MV-4-11 (cell line): Measurements from ENCODE around the gene NHLRC2.
A peak's percentile ranks its signal among the peaks of the same experiment; 100 is the strongest.

Experiments used
- DNase-seq: peaks from one replicate; lab custom pipeline; 2025; lab: John Stamatoyannopoulos, UW

The NHLRC2 gene

DNA sequence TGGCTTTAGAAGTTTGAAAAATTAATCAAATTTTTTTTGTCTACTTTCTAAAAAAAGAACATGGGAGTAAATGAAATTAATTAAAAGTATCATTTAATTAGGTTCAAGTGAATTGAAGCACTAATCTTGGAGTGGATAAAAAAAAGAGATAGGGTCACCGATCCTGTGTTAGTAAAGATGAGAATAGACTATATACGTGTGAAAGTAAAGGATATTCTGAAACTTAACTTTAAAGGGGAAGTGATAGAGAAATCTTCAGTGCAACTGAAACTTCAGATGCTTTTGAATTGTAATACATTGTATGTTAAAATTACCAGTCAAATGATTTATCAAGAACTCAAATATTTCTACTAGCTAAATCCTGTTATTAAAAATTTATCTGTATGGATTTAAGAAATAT is 4.8 kb downstream of the NHLRC2 start:
- peak; percentile 31 for DNase-seq

DNA sequence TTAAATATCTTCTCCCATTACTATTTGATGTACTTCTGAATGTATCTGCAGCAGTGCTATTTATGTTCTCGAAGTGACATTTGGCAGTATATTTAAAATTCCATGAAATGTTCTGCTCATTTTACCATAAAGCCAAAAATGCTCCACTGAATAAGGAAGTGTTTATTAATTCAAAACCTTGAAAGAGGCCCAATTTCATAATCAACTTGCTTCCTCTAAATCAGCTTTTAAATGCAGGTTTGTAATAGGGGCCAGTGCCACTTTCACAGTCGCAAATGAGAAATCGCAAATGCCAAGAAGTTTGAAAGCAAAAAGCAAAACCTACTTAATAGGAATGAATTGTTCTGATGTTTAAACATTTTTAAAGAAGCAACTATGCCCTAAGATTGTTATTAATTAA is 11.4 kb downstream of the NHLRC2 start:
- peak; percentile 51 for DNase-seq

DNA sequence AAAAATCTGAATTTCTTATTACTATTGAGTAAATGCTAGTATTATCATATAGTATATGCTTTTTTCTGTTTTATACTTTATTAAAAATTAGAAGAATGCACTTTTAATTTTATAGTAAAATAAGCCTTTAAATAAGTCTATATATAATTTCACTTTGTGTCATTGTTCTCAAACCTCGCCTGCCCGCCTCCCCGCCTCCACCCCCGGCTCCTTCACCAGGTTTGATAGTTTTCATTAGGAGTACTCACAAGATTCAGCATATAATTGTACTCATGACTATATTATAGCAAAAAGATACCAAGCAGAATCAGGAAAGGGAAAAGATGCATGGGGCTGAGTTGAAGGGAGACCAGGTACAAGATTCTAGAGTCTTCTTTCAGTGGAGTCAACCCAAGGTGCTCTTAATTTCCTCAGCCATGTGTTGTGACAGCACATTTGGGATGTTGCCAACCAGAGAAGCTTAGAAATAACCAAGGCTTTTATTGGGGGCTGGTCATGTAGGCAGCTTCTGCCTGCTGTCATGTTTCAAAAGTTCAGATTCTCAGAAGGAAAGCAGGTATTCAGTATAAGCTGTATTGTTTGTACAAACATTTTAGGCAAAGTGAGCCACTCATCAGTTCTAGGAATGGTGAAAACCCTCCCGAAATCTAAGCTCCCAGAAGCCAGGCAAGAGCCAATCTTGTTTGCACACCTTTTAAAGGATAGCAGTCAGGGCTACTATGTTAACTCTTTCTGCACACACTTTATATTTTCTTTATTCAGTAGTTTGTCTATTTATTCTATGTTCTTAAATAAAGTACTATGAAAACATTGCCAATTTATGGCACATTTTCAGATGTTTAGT is 12.3 kb downstream of the NHLRC2 start:
- DNase-seq = no peak

DNA sequence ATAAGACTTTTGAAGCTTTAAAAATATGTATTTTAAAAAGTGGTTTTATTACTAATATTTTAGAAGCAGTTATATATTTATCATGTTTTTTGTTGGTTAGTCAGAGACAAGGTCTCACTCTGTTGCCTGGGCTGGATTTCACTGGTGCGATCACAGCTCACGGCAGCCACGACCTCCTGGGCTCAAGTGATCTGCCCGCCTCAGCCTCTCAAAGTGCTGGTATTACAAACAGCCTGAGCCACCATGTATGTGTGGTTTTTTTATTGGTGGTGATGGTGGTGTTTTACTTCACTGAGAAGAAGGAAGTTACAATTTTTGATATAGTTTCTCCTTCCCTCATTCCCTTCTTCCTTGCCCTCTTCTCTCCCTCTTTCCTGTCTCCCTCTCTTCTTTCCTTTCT is 13.4 kb downstream of the NHLRC2 start:
- DNase-seq = peak; percentile 49

DNA sequence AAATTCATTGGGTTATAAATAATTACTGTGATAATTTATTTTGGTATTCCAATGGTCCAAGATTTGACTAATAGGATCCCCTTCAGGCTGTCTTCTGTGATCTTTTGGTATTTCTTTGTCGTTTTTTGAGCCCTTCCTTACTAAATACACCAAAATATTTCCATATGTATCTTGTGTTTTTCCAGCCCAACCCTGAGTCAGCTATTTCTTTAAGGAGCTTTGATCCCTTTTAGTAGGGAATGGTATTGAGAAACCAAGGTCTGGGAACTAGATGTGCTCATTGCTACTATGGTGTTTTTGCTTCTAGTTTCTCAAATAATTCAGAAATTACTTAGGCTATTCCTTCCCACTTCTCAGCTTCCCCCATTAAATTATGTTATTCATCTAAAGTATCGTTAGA is 15.3 kb downstream of the NHLRC2 start:
- DNase-seq = no peak

DNA sequence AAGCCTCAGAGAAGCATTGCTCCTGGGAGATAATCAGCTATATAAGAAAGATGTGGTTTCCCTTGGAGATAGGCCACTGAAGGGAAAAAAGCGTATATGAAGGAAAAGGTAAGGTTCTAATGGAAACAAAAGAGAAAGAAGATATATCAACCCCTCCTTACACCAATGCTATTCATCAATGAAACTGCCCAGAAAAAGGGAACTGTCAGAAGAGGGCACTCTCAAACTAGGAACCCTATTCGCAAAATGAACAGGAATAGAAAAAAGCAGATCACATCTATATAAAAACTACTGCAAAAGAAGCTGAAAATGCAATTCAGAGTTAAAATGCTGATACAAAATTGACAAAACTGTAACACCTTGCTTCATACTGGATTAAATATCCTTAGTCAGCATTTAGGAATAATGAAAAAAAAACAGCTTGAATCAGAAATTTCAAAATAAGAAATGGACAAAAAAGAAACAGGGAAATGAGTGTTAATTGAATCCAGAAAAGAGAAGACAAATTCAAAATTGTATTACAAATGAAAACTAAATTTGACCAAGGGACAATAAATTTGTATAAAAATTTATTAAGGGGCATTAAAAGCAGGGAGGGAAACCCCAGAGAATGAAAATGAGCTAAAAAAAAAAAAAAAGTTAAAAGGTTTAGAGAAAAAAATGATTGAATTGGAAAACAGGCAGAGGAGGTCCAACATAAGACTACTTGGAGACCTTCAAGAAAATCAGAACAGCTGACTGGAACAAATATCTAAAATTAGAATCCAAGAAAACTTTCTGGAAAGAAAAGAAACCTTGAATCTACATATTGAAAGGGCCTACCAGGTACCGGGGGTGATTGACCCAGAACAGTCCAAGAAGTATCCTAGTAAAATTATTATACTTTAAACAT is 17.9 kb downstream of the NHLRC2 start:
- DNase-seq = peak; percentile 42

DNA sequence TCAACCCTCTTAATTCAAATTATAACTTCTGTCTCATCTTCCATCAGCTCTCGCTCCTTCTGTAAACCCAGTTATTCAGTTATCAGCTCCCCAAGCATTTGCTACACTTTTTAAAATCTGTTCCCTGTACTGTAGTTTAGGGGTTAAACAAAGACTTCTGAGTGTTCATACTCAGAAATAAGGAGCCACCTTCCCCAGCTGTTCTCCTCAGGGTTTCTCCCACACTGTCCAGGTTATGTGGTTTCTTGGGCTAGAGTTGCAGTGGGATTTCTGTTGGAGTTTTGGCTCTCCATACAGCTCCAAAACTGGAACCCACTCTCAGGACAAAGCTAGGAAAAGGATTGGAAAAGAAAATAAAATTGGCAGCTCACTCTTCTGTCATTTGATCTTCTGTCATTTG is 20.8 kb downstream of the NHLRC2 start:
- no peak for DNase-seq

DNA sequence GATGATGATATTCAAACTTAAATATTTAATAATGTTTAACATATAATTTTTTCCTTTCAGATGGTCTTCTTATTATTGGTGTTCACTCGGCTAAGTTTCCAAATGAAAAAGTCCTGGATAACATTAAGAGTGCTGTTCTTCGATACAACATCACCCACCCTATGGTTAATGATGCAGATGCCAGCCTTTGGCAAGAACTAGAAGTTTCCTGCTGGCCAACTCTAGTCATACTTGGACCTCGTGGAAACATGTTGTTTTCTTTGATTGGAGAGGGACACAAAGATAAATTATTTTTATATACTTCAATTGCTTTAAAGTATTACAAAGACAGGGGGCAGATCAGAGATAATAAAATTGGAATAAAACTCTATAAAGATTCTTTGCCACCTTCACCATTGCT is 22.0 kb downstream of the NHLRC2 start:
- no peak for DNase-seq

DNA sequence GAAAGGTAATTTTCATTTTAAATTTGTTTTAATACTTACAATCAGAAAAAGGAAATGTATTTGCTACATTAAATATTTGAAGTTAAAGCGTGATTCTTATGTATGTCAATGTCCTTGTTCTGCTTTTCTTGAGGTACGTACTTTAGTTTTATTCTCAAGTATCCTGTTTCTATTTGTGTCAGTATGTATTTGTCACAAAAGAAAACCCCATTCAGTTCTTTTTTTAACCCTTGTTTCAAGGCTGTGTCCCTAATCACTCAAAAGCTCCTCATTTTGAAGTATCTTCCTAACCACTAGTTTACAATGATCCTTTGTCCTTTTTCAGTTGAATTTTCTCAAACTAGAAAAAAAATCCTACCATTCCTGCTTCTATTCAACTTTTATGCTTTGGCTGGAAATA is 25.2 kb downstream of the NHLRC2 start:
- peak; percentile 45 for DNase-seq

DNA sequence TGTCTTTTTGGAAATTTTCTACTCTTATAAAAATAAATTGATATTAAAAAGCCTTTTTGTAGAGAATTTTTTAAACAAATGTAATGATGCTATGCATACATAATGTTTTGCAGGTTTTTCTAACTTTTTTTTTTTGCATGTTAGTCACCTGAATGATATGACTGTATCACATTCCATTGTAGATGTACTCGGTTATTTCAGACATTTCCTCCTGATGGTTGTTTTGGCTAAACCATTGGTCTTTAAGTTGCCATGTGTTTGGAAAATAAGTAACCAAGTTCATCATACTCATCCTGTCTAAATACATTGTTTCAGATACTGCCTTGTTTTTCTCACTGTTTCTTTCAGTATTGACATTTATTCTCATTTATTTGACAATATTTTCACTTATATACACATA is 25.8 kb downstream of the NHLRC2 start:
- DNase-seq = no peak

DNA sequence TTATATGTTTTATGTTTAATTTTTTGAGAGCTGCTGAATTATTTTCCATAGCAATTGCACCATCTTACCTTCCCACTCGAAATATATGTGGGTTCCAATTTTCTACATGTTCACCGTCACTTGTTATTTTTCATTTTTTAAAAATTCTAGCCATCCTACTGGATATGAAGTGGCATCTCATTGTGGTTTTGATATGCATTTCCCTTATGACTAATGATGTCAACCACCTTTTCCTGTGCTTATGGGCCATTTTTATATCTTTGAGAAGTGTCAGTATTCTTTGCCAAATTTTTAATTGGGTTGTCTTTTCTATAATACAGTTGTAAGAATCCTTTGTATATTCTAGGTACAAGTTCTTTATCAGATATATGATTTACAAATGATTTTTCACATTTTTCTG is 27.8 kb downstream of the NHLRC2 start:
- DNase-seq = no peak

DNA sequence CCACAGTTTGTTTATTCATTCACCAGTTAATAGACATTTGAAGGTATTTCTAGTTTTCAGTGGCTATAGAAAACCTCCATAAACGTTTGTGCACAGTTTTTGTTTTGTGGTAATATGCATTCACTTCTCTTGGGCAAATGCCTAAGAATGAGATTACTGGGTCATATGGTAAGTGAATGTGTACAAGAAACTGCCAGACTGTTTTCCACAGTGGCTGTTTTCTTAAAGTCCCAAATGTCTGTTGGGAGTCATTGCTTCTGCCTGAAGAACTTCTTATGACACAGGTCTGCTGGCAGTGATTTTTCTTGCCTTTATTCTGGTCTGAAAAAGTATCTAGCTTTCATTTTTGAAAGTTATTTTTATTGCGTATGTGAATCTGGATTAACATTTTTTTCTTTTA is 35.5 kb downstream of the NHLRC2 start:
- DNase-seq = no peak

DNA sequence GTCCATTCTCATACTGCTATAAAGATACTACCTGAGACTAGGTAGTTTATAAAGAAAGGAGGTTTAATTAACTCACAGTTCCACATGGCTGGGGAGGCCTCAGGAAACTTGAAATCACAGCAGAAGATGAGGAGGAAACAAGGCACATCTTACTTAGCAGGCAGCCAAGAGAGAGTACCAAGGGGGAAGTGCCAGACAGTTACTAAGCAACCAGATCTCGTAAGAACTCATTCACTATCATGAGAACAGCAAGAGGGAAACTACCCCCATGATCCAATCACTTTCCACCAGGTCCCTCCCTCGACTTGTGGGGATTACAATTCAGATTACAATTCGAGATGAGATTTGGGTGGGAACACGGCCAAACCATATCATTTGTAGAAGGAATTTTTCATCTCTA is 36.3 kb downstream of the NHLRC2 start:
- DNase-seq = peak; percentile 24

DNA sequence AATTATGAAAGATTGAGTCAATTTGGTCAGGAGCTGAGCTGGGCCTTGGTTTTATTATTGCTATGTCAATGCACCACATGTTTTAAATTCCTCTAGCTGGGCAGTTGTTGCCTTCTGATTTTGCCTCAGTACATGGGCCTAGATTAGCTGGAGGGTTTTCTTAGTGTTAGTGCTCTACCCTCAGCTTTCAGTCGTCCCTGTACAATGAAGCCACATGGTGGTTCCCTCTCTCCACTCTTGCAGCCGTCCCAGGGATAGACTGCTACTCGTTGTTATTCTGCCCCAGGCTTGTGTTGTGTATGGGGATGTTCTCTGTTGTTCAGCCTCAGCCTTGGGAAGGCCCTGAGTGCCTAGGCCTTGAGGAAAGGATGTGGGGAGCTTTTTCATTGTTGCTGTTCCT is 37.0 kb downstream of the NHLRC2 start:
- DNase-seq = no peak

DNA sequence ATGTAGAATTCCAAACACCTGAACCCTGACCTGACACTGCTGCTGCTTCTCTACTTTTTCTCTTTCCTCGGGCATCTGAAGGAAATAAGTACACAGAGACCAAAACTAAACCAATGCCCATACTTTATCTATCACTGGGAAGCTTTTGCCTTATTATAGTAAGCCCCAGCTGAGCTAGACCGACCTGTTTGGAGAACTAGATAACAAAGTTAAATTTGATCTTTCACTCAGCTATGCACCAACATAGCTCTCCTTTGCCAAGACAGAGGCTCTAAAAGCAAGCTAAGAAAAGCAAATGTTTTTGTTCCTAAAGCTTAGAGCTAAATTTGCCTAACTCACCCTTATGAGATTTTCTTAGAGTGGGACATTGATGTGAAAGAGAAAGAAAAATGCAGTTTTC is 39.1 kb downstream of the NHLRC2 start:
- DNase-seq = no peak

DNA sequence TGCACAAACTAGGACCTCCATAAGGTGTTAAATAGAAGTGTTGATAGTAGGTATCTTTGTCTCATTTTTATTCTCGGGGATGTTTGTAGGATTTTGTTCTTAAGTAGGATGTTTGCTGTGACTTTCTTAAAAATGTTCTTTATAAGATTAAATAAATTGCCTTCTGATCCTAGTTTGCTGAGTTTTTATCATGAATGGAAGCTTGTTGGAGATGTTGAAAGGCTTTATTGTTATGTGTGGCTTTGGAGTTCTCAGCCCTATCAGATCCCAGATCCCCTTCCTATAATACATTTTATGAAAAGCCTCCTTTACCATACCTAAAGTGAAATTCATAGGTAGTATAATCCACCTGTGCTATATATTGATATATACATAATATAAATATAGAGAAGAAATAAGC is 40.1 kb downstream of the NHLRC2 start:
- DNase-seq = no peak

DNA sequence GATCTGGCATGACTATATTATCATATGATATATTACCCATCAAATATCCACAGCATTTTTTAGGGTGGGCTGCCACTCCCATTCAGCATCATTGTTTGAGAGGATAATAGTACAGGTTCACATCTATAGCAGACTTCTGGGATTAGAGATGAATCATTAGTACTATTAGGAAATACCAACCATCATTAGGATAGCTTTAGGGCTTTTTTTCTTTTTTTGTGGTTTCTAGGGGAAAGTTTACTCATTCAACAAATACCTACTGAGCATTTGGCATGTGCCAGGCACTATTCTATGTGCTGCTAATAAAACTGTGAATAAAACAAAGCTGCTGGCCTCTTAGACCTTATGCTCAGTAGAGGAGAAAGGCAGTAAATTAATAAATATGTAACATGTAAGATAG is 40.6 kb downstream of the NHLRC2 start:
- no peak for DNase-seq

DNA sequence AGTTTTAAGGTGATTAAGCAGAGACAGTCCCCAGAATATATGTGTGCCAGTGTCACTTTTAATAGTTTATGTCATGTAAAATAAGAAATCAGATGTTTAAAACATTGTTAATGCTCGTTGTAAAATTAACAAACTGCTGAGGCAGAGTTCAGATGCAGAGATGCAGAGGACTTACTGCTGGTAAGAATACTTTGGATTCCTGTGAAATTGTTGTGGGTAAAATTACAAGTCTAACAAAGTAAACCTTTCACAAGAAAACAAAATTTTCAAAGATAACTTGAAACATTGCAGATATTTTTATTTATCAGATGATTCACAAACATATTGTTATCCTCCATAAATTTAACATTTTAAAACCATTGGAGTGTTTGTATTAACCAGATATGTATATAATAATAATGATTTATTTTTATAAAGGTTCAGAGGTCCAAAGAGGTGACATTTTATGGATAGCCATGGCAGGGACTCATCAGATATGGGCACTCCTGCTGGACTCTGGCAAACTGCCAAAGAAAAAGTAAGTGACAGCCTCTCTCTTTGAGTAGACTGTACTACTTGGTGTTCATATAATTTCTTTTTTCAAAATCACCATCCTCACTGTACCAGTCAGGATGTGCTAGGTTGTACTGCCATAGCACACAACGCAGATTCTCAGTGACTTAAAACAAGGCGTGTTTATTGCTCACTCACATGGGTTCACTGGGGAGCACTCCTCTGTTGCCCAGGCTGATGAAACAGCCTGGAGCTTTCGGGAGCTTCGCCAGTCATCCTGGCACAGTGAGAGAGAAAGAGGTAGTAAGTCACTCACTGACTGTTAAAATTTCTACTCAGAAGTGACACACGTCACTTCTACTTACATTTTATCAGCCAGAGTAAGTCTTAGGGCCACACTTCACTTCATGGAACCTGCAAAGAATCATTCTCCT is 43.5 kb downstream of the NHLRC2 start:
- DNase-seq = no peak

DNA sequence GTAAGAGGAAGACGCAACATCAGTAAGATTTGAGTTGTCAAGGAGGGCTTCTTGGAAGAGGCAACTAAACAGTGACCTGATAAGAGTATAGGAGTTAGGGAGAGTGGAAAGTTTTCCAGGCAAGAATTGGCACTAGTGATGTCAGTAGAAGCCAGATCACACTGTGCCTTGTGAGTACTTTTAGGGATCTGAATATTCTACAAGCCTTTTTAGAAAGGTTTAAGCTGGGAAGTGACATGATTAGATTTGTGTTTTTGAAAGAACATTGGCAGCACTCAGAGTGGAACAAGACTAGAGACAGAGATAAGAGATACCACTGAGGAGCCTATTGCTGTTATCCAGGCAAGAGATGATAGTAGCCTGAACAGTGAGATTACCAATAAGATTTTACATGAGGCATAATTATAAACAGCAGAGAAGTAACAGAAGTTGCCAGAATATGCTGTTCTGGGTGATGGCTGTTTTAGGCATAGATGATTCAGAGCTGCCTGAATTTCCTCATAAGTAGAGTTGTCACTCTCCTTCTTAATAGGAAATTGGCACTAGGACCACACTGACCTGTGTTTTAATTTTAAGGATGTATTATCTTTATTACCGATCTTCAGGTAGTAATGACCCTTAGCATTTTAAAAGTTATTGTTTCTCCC is 45.6 kb downstream of the NHLRC2 start:
- DNase-seq = no peak

DNA sequence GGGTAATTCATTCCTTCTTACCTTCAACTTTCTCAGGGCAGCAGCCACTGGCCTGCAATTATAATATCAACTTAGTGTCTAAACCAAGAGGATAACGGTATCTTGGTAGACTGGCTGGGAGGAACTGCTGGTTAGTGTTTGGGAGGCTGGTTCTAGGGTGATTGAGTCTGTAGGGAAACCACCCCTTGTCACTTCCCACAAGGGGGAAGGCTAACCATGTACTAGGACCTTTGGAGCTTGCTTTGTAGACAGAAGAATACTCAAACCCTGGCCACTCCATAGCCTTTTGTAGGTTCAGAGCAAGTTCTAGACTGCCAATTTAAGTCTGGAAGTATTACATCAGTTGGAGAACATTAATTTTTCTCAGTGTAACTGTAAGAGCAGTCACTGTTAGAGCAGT is 51.3 kb downstream of the NHLRC2 start:
- no peak for DNase-seq

DNA sequence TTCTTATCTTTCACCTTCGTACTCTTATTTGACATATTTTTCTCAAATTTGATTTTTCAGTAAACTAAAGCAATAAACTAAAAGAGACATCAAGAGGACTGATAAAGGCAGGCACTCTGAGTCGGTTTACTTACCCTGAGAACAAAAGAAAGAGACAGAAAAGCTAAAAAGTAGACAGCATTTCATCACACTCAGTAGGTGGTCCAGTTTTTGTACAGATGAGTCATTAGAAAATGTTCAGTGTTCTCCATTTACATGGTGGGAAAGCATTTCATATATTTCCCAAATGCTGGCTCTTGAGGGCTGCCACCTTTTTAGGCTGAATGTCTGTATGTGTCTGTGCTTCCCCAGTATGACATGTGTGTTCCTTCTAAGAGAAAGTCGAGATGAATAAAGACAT is 52.7 kb downstream of the NHLRC2 start:
- no peak for DNase-seq

DNA sequence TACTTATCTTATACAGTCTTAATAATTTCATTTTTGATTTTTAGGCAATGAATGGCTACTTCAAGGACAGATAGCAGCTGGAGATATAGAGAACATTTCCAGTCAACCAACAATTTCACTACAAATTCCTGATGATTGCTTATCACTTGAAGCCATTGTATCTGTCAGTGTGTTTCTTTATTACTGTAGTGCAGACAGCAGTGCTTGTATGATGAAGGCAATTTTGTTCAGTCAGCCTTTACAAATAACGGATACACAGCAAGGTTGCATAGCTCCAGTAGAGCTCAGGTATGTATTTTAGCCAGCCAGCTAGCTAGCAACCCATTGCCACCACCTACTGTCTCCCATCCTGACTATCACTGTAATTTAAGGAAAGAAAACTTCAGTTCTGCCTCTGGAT is 53.8 kb downstream of the NHLRC2 start:
- DNase-seq = no peak
